K562 (cell line): ENCODE results near the gene ATG4D. TPM values are rescaled to one million over a fixed set of nuclear protein-coding genes. Genes with fewer than 3 reads are reported as not detected.
A peak's percentile ranks its signal among the peaks of the same experiment; 100 is the strongest.

Source experiments
- CBFA2T2 ChIP-seq: fragments of 450-650 bp; conservative IDR thresholded peaks from 2 replicates; pipeline ENCODE4 v1.6.1; 2017; ENCODE audit warnings: mild to moderate bottlenecking
- CBX3 ChIP-seq, 2 experiments: IDR thresholded peaks; 1 replicate in 1 of 2; 2 replicates in 1 of 2; pipeline ENCODE4 v1.6.1; 2012; ENCODE audit warnings: inconsistent platforms in 2 of 2, low read length in 2 of 2, borderline replicate concordance in 1 of 2, control low read depth in 1 of 2
- NFIX ChIP-seq: fragments of 250-450 bp; sonication (Bioruptor Pico); IDR thresholded peaks from 2 replicates; pipeline ENCODE4 v1.4.0; 2020; ENCODE audit warnings: low read depth, mild to moderate bottlenecking, moderate library complexity
- NFXL1 ChIP-seq: fragments of 450-650 bp; formaldehyde crosslinking; IDR thresholded peaks from 2 replicates; pipeline ENCODE4 v1.4.0; 2021; ENCODE audit warnings: mild to moderate bottlenecking
- PML ChIP-seq: IDR thresholded peaks from 2 replicates; pipeline ENCODE4 v1.6.1; 2012; ENCODE audit warnings: low read length, inconsistent platforms
- POLR2AphosphoS2 ChIP-seq: IDR thresholded peaks from 2 replicates; pipeline ENCODE4 v1.6.1; 2012; ENCODE audit warnings: low read length, improper control_type of control experiment
- RFX5 ChIP-seq: IDR thresholded peaks from 2 replicates; pipeline ENCODE4 v1.6.1; 2011; ENCODE audit warnings: low read depth, mild to moderate bottlenecking, improper control_type of control experiment, low read length
- SFPQ ChIP-seq: fragments of 200-400 bp; formaldehyde crosslinking; IDR thresholded peaks from 2 replicates; pipeline ENCODE4 v1.6.1; 2017; ENCODE audit warnings: mild to moderate bottlenecking, low read depth, low read length, moderate library complexity
- SMC3 ChIP-seq: conservative IDR thresholded peaks from 2 replicates; pipeline ENCODE4 v1.6.1; 2011; ENCODE audit warnings: low read depth, low read length, improper control_type of control experiment; ENCODE audit not compliant: insufficient read depth
- SRSF1 ChIP-seq: fragments of 200-400 bp; formaldehyde crosslinking; IDR thresholded peaks from 2 replicates; pipeline ENCODE4 v1.6.1; 2017; ENCODE audit warnings: mild to moderate bottlenecking, low read depth, low read length, moderate library complexity
- SRSF7 ChIP-seq: fragments of 200-400 bp; formaldehyde crosslinking; optimal IDR thresholded peaks from 2 replicates; pipeline ENCODE3; 2017; ENCODE audit warnings: mild to moderate bottlenecking, low read depth, low read length
- ZBTB1 ChIP-seq: sonication (generic); formaldehyde crosslinking; IDR thresholded peaks from 2 replicates; pipeline ENCODE4 v1.8.1; 2023; ENCODE audit warnings: missing genetic modification reagents, low read depth, mild to moderate bottlenecking, borderline replicate concordance
- ZFP36 ChIP-seq: fragments of 150-350 bp; IDR thresholded peaks from 2 replicates; pipeline ENCODE4 v1.6.1; 2018; ENCODE audit warnings: low read length, low read depth; ENCODE audit not compliant: partially characterized antibody
- ZNF133 ChIP-seq: fragments of 250-450 bp; sonication (Bioruptor Pico); IDR thresholded peaks from 2 replicates; pipeline ENCODE4 v1.4.0; 2020; ENCODE audit warnings: mild to moderate bottlenecking
- ZNF274 ChIP-seq: IDR thresholded peaks from 2 replicates; pipeline ENCODE4 v1.6.1; 2011; ENCODE audit warnings: low read depth, mild to moderate bottlenecking, low read length, moderate library complexity, borderline replicate concordance
- ZNF584 ChIP-seq: fragments of 200-800 bp; sonication (Bioruptor generic); IDR thresholded peaks from 2 replicates; pipeline ENCODE4 v1.6.1; 2016; ENCODE audit warnings: low read depth, mild to moderate bottlenecking, missing genetic modification characterization, missing compliant biosample characterization
- polyA plus RNA-seq, 8 experiments: library from polyadenylated mRNA; depleted of rRNA in 4 of 8; stranded (reverse) in 5 of 8; unstranded in 3 of 8; fragments of >200 nt; fragmentation: Nextera tagmentation in 2 of 8; fragmentation: Illumina TruSeq in 1 of 8; extraction: Ambion mirVana in 2 of 8; extraction: Trizol in 1 of 8; gene quantifications; 2 replicates each; pipeline versions ENCODE4 v1.2.1 to v1.2.3, GENCODE V29; 2011 to 2014; ENCODE audit warnings: inconsistent platforms in 1 of 8, missing spikeins in 1 of 8
- total RNA-seq, 7 experiments: library from RNA; depleted of rRNA in 6 of 7; stranded (reverse); fragments of >200 nt in 6 of 7; fragmentation: Illumina TruSeq in 2 of 7; extraction: Trizol in 2 of 7; gene quantifications; 2 replicates each; pipeline versions ENCODE4 v1.2.1 to v1.2.3, GENCODE V29; 2011 to 2021; ENCODE audit warnings: low replicate concordance in 1 of 7
- TF ChIP-seq, protein P1 (sequence below): IDR thresholded peaks from 3 replicates; pipeline ENCODE4 v1.6.1; 2011; ENCODE audit warnings: borderline replicate concordance, mild to moderate bottlenecking, moderate library complexity; ENCODE audit not compliant: insufficient read length; ENCODE audit errors: extremely low read depth
- TF ChIP-seq, protein P2 (sequence below), 2 experiments: IDR thresholded peaks; 2 replicates each; pipeline ENCODE4 v1.6.1; 2011; ENCODE audit warnings: borderline replicate concordance in 1 of 2, control low read depth in 1 of 2, low read depth in 1 of 2, low read length in 1 of 2, mild to moderate bottlenecking in 1 of 2, mixed read lengths in 1 of 2, moderate library complexity in 1 of 2; ENCODE audit not compliant: insufficient read depth in 1 of 2, insufficient read length in 1 of 2, poor library complexity in 1 of 2, severe bottlenecking in 1 of 2; ENCODE audit errors: extremely low read depth in 1 of 2

ATG4D gene
- total and polyA plus RNA-seq, 9 of the 15 experiments (the other 6 are each of a cell fraction or from before 2014, with no cell fraction given): 0.51 to 66.1 (median 22.9) TPM

DNA sequence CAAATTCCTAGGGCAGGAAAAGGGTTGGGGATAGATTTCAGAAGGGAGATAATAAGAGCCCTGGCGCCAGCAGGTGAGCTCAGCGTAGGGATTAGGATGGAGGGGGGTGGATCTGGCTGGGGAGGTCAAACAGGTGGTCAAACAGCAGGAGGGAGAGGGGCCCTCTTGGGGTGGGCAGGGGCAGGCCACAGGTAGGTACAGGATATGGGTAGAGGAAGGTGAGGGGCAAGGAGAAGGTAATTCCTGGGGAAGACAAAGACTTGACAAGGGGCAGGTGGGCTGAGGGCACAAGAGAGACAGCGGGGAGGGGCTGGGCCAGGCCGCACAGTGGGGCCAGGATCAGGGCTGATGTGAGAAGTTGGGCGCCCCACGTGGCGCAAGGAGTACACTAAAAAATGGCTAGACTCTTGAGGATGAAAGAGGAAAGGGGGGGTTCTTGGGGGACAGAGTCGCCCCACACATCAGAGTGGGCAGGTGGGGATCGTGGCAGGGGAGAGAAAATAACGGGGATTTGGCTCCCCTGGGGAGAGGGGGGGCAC is 21.4 kb downstream of the ATG4D start (continued):
- TF ChIP-seq POLR2AphosphoS2: no peak
- TF ChIP-seq ZFP36: no peak
- TF ChIP-seq CBFA2T2: no peak
- TF ChIP-seq ZBTB1 (CRISPR knock-in tag): no peak
- no peak for TF ChIP-seq ZNF133 (CRISPR knock-in tag)
- no peak for TF ChIP-seq CBX3 (IDR thresholded peaks at IDR 0.05; ENCODE audit: borderline replicate concordance in 1 of 2, low read length in 2 of 2)
- no peak for TF ChIP-seq SRSF7
- TF ChIP-seq SFPQ: no peak
- TF ChIP-seq, protein P1, sequence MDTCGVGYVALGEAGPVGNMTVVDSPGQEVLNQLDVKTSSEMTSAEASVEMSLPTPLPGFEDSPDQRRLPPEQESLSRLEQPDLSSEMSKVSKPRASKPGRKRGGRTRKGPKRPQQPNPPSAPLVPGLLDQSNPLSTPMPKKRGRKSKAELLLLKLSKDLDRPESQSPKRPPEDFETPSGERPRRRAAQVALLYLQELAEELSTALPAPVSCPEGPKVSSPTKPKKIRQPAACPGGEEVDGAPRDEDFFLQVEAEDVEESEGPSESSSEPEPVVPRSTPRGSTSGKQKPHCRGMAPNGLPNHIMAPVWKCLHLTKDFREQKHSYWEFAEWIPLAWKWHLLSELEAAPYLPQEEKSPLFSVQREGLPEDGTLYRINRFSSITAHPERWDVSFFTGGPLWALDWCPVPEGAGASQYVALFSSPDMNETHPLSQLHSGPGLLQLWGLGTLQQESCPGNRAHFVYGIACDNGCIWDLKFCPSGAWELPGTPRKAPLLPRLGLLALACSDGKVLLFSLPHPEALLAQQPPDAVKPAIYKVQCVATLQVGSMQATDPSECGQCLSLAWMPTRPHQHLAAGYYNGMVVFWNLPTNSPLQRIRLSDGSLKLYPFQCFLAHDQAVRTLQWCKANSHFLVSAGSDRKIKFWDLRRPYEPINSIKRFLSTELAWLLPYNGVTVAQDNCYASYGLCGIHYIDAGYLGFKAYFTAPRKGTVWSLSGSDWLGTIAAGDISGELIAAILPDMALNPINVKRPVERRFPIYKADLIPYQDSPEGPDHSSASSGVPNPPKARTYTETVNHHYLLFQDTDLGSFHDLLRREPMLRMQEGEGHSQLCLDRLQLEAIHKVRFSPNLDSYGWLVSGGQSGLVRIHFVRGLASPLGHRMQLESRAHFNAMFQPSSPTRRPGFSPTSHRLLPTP: no peak
- no peak for TF ChIP-seq SMC3
- no peak for TF ChIP-seq NFIX (CRISPR knock-in tag)
- no peak for TF ChIP-seq SRSF1
- no peak for TF ChIP-seq NFXL1 (CRISPR knock-in tag)
- no peak for TF ChIP-seq RFX5
- TF ChIP-seq, protein P2, sequence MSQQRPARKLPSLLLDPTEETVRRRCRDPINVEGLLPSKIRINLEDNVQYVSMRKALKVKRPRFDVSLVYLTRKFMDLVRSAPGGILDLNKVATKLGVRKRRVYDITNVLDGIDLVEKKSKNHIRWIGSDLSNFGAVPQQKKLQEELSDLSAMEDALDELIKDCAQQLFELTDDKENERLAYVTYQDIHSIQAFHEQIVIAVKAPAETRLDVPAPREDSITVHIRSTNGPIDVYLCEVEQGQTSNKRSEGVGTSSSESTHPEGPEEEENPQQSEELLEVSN (IDR thresholded peaks at IDR 0.05; ENCODE audit: borderline replicate concordance in 1 of 2, extremely low read depth in 1 of 2, insufficient read depth in 1 of 2, insufficient read length in 1 of 2, low read depth in 1 of 2, low read length in 1 of 2, poor library complexity in 1 of 2, severe bottlenecking in 1 of 2): peak in 1 of 2 experiments; percentile 57
- no peak for TF ChIP-seq ZNF584 (CRISPR knock-in tag)
- TF ChIP-seq PML: no peak
- no peak for TF ChIP-seq ZNF274
